ENCODE measurements around the gene CASP1. TPM values are rescaled to one million over a fixed set of nuclear protein-coding genes. Genes with fewer than 3 reads are reported as not detected.

CASP1 gene
- total and polyA plus RNA-seq, 4 donors: 6.9 to 15.2 (median 8.6) TPM

- no peak overlapping the region for H3K9ac ChIP-seq (ENCODE audit: low read depth in 1 of 2, low read length in 2 of 2)
- H3K36me3 ChIP-seq (ENCODE audit: control insufficient read depth in 4 of 4, insufficient read depth in 3 of 4, low read depth in 1 of 4, low read length in 3 of 4): no peaks in the 10 kb centered on the region
- WGBS: 82% methylated on average over 3 of the region's 3 CpGs
- no peak for TF ChIP-seq REST (IDR thresholded peaks at IDR 0.05)
- TF ChIP-seq FOXA1 (IDR thresholded peaks at IDR 0.05): no peak
- TF ChIP-seq CTCF (IDR thresholded peaks at IDR 0.05; ENCODE audit: low read depth, low read length, missing input control): no peak
- TF ChIP-seq ZBTB33 (IDR thresholded peaks at IDR 0.05): no peak
- TF ChIP-seq EGR1 (IDR thresholded peaks at IDR 0.05; ENCODE audit: low read depth in 2 of 2): no peak
- no peak for TF ChIP-seq ATF3 (IDR thresholded peaks at IDR 0.05)
- no peak for TF ChIP-seq SP1 (IDR thresholded peaks at IDR 0.05)
- TF ChIP-seq MAX (IDR thresholded peaks at IDR 0.05): no peak
- no peak for TF ChIP-seq TAF1 (conservative IDR thresholded peaks at IDR 0.05)
- TF ChIP-seq RXRA (IDR thresholded peaks at IDR 0.05): no peak
- TF ChIP-seq YY1 (IDR thresholded peaks at IDR 0.05): no peak
- no peak for TF ChIP-seq NR2F2 (IDR thresholded peaks at IDR 0.05)
- no peak for TF ChIP-seq JUND (IDR thresholded peaks at IDR 0.05)
- TF ChIP-seq HNF4G (IDR thresholded peaks at IDR 0.05): no peak
- TF ChIP-seq HNF4A (conservative IDR thresholded peaks at IDR 0.05): no peak
- TF ChIP-seq FOXA2 (IDR thresholded peaks at IDR 0.05): no peak
- no peak for TF ChIP-seq GABPA (IDR thresholded peaks at IDR 0.05 in 1 of 2, conservative IDR thresholded peaks at IDR 0.05 in 1 of 2)
- no peak for TF ChIP-seq RAD21 (IDR thresholded peaks at IDR 0.05)
- H3K27me3 ChIP-seq (ENCODE audit: control insufficient read depth in 4 of 4, insufficient read depth in 4 of 4, low read length in 3 of 4): no peaks in the 10 kb centered on the region
- H3K4me1 ChIP-seq (ENCODE audit: control insufficient read depth in 4 of 4, insufficient read depth in 4 of 4, low read length in 3 of 4): no peaks in the 10 kb centered on the region
- no peak for DNase-seq (ENCODE audit: low spot score)
- H3K9me3 ChIP-seq (ENCODE audit: control insufficient read depth in 4 of 4, low read length in 3 of 4): no peaks in the 10 kb centered on the region
- H3K4me3 ChIP-seq (ENCODE audit: low read depth in 1 of 3, low read length in 3 of 3): no peak overlapping the region
- no peak overlapping the region for H3K27ac ChIP-seq (ENCODE audit: low read depth in 1 of 2, low read length in 2 of 2)
Observed at GRCh38 chr11:105005451-105005845, 29.5 kb downstream of the CASP1 start.
